ENCODE data around the gene COQ8A. TPM values are rescaled to one million over a fixed set of nuclear protein-coding genes. Genes with fewer than 3 reads are reported as not detected.

COQ8A gene
- total and polyA plus RNA-seq, 4 donors: 15.8 to 20.8 (median 18.2) TPM

GRCh38 chr1:226965581-226966440 is 25.7 kb downstream of the COQ8A start:
- Histone ChIP-seq H3K9me3 (ENCODE audit: control insufficient read depth, insufficient read depth, low read length) (no peaks in the 10 kb centered on the region), H3K27me3 (ENCODE audit: control insufficient read depth, insufficient read depth, low read length) (no peaks in the 10 kb centered on the region), H3K36me3 (ENCODE audit: control insufficient read depth, insufficient read depth, low read length) (peaks cover 34% of the 10 kb centered on the region), H3K4me3 (ENCODE audit: low read depth, low read length) (no peak overlapping the region), H3K4me1 (ENCODE audit: control insufficient read depth, insufficient read depth, low read length) (no peaks in the 10 kb centered on the region), H3K27ac (ENCODE audit: low read depth, low read length) (no peak overlapping the region)
- no peak for DNase-seq (ENCODE audit: low read depth in 4 of 6, low spot score in 6 of 6)
- 88% methylated on average over 20 of the region's 23 CpGs for WGBS (ENCODE audit: insufficient coverage)

- peaks cover 34% of the 10 kb centered on the region for H3K36me3 ChIP-seq (ENCODE audit: control insufficient read depth, insufficient read depth, low read length)
- no peaks in the 10 kb centered on the region for H3K4me1 ChIP-seq (ENCODE audit: control insufficient read depth, insufficient read depth, low read length)
- no peak overlapping the region for H3K27ac ChIP-seq (ENCODE audit: low read depth, low read length)
- DNase-seq (ENCODE audit: low read depth in 4 of 6, low spot score in 6 of 6): no peak
- no peak overlapping the region for H3K4me3 ChIP-seq (ENCODE audit: low read depth, low read length)
- no peaks in the 10 kb centered on the region for H3K9me3 ChIP-seq (ENCODE audit: control insufficient read depth, insufficient read depth, low read length)
- H3K27me3 ChIP-seq (ENCODE audit: control insufficient read depth, insufficient read depth, low read length): no peaks in the 10 kb centered on the region
- no CpG with 5 or more reads among the region's 4 CpGs for WGBS (ENCODE audit: insufficient coverage)
Observed at GRCh38 chr1:226966683-226967082, 26.6 kb downstream of the COQ8A start.

- DNase-seq (ENCODE audit: low read depth in 4 of 6, low spot score in 6 of 6): no peak
- no peak overlapping the region for H3K27ac ChIP-seq (ENCODE audit: low read depth, low read length)
- 82% methylated on average over 3 of the region's 3 CpGs for WGBS (ENCODE audit: insufficient coverage)
- no peaks in the 10 kb centered on the region for H3K4me1 ChIP-seq (ENCODE audit: control insufficient read depth, insufficient read depth, low read length)
- H3K9me3 ChIP-seq (ENCODE audit: control insufficient read depth, insufficient read depth, low read length): peaks cover 2% of the 10 kb centered on the region
- H3K4me3 ChIP-seq (ENCODE audit: low read depth, low read length): no peak overlapping the region
- H3K27me3 ChIP-seq (ENCODE audit: control insufficient read depth, insufficient read depth, low read length): no peaks in the 10 kb centered on the region
- peaks cover 30% of the 10 kb centered on the region for H3K36me3 ChIP-seq (ENCODE audit: control insufficient read depth, insufficient read depth, low read length)
Observed at GRCh38 chr1:226967665-226968064, 27.6 kb downstream of the COQ8A start.

- peaks cover 2% of the 10 kb centered on the region for H3K9me3 ChIP-seq (ENCODE audit: control insufficient read depth, insufficient read depth, low read length)
- DNase-seq (ENCODE audit: low read depth in 4 of 6, low spot score in 6 of 6): no peak
- WGBS (ENCODE audit: insufficient coverage): no CpG with 5 or more reads among the region's 1 CpG
- H3K4me3 ChIP-seq (ENCODE audit: low read depth, low read length): no peak overlapping the region
- peaks cover 8% of the 10 kb centered on the region for H3K36me3 ChIP-seq (ENCODE audit: control insufficient read depth, insufficient read depth, low read length)
- H3K27ac ChIP-seq (ENCODE audit: low read depth, low read length): no peak overlapping the region
- H3K4me1 ChIP-seq (ENCODE audit: control insufficient read depth, insufficient read depth, low read length): peaks cover 36% of the 10 kb centered on the region
- no peaks in the 10 kb centered on the region for H3K27me3 ChIP-seq (ENCODE audit: control insufficient read depth, insufficient read depth, low read length)
Observed at GRCh38 chr1:226971765-226972164, 31.7 kb downstream of the COQ8A start.

- Histone ChIP-seq H3K9me3 (ENCODE audit: control insufficient read depth, insufficient read depth, low read length) (peaks cover 2% of the 10 kb centered on the region), H3K4me1 (ENCODE audit: control insufficient read depth, insufficient read depth, low read length) (peaks cover 36% of the 10 kb centered on the region), H3K27ac (ENCODE audit: low read depth, low read length) (no peak overlapping the region), H3K27me3 (ENCODE audit: control insufficient read depth, insufficient read depth, low read length) (no peaks in the 10 kb centered on the region), H3K36me3 (ENCODE audit: control insufficient read depth, insufficient read depth, low read length) (peaks cover 17% of the 10 kb centered on the region), H3K4me3 (ENCODE audit: low read depth, low read length) (no peak overlapping the region)
- no peak for DNase-seq (ENCODE audit: low read depth in 4 of 6, low spot score in 6 of 6)
- WGBS (ENCODE audit: insufficient coverage): 80% methylated on average over 6 of the region's 6 CpGs
Observed at GRCh38 chr1:226972931-226973330, 32.8 kb downstream of the COQ8A start.

- H3K27me3 ChIP-seq (ENCODE audit: control insufficient read depth, insufficient read depth, low read length): no peaks in the 10 kb centered on the region
- H3K4me3 ChIP-seq (ENCODE audit: low read depth, low read length): no peak overlapping the region
- no CpG with 5 or more reads among the region's 5 CpGs for WGBS (ENCODE audit: insufficient coverage)
- H3K27ac ChIP-seq (ENCODE audit: low read depth, low read length): no peak overlapping the region
- peak in 1 of 6 donors; percentile 60 for DNase-seq (ENCODE audit: low read depth in 4 of 6, low spot score in 6 of 6)
- H3K9me3 ChIP-seq (ENCODE audit: control insufficient read depth, insufficient read depth, low read length): peaks cover 2% of the 10 kb centered on the region
- peaks cover 36% of the 10 kb centered on the region for H3K4me1 ChIP-seq (ENCODE audit: control insufficient read depth, insufficient read depth, low read length)
- peaks cover 21% of the 10 kb centered on the region for H3K36me3 ChIP-seq (ENCODE audit: control insufficient read depth, insufficient read depth, low read length)
Observed at GRCh38 chr1:226973371-226973897, 33.3 kb downstream of the COQ8A start.

GRCh38 chr1:226973898-226974543 is 33.9 kb downstream of the COQ8A start:
- Histone ChIP-seq H3K27me3 (ENCODE audit: control insufficient read depth, insufficient read depth, low read length) (no peaks in the 10 kb centered on the region), H3K9me3 (ENCODE audit: control insufficient read depth, insufficient read depth, low read length) (peaks cover 2% of the 10 kb centered on the region), H3K4me1 (ENCODE audit: control insufficient read depth, insufficient read depth, low read length) (peaks cover 36% of the 10 kb centered on the region), H3K4me3 (ENCODE audit: low read depth, low read length) (no peak overlapping the region), H3K36me3 (ENCODE audit: control insufficient read depth, insufficient read depth, low read length) (peaks cover 26% of the 10 kb centered on the region), H3K27ac (ENCODE audit: low read depth, low read length) (peak overlapping the region; percentile 3)
- WGBS (ENCODE audit: insufficient coverage): 90% methylated on average over 10 of the region's 11 CpGs
- DNase-seq (ENCODE audit: low read depth in 4 of 6, low spot score in 6 of 6): peak in 1 of 6 donors; percentile 52

- no peak overlapping the region for H3K4me3 ChIP-seq (ENCODE audit: low read depth, low read length)
- peaks cover 32% of the 10 kb centered on the region for H3K36me3 ChIP-seq (ENCODE audit: control insufficient read depth, insufficient read depth, low read length)
- no peaks in the 10 kb centered on the region for H3K27me3 ChIP-seq (ENCODE audit: control insufficient read depth, insufficient read depth, low read length)
- peaks cover 2% of the 10 kb centered on the region for H3K9me3 ChIP-seq (ENCODE audit: control insufficient read depth, insufficient read depth, low read length)
- peaks cover 42% of the 10 kb centered on the region for H3K4me1 ChIP-seq (ENCODE audit: control insufficient read depth, insufficient read depth, low read length)
- 65% methylated on average over 12 of the region's 14 CpGs for WGBS (ENCODE audit: insufficient coverage)
- peak overlapping the region; percentile 3 for H3K27ac ChIP-seq (ENCODE audit: low read depth, low read length)
- no peak for DNase-seq (ENCODE audit: low read depth in 4 of 6, low spot score in 6 of 6)
Observed at GRCh38 chr1:226974544-226975258, 34.6 kb downstream of the COQ8A start.
